ENCODE measurements around the gene GAST.

DNA sequence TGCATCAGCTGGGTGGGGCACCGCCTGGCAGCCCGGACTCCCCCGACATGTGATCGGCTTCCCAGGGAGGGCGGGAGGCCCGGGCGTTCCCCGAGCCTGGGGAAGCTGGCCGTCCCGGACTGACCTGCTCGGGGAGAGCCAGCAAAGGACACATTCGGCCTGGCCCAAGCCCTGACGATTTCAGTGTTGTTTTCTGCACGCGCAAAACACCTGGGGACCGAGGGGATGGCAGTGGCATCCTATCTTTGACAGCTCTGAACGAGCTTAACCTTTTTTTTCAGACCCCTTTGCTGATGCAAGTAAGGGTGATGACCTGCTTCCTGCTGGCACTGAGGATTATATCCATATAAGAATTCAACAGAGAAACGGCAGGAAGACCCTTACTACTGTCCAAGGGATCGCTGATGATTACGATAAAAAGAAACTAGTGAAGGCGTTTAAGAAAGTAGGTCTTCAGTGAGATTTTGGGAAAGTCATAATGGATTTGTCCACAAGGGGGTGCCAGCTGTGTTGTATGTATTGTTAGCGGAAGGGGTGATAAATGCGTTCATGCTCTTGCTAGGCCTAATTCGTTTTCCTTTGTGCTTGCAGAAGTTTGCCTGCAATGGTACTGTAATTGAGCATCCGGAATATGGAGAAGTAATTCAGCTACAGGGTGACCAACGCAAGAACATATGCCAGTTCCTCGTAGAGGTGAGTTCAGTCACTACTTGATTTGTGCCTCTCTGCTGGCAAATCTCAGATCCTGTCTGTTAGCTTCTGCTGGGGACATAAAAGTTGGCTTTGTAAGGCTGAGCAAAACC is 22.4 kb upstream of the GAST start:
- TF ChIP-seq, protein P1, sequence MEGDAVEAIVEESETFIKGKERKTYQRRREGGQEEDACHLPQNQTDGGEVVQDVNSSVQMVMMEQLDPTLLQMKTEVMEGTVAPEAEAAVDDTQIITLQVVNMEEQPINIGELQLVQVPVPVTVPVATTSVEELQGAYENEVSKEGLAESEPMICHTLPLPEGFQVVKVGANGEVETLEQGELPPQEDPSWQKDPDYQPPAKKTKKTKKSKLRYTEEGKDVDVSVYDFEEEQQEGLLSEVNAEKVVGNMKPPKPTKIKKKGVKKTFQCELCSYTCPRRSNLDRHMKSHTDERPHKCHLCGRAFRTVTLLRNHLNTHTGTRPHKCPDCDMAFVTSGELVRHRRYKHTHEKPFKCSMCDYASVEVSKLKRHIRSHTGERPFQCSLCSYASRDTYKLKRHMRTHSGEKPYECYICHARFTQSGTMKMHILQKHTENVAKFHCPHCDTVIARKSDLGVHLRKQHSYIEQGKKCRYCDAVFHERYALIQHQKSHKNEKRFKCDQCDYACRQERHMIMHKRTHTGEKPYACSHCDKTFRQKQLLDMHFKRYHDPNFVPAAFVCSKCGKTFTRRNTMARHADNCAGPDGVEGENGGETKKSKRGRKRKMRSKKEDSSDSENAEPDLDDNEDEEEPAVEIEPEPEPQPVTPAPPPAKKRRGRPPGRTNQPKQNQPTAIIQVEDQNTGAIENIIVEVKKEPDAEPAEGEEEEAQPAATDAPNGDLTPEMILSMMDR (IDR thresholded peaks at IDR 0.05 in 8 of 11, conservative IDR thresholded peaks at IDR 0.05 in 3 of 11): peak; percentile 38 to 73 (median 66)
- TF ChIP-seq POLR2A (IDR thresholded peaks at IDR 0.05): peak in 1 of 3 donors; percentile 4
